ENCODE data around the gene OR2G6. TPM values are rescaled to one million over a fixed set of nuclear protein-coding genes. Genes with fewer than 3 reads are reported as not detected.
"Not testable (repeated sequence)": the region's sequence is repeated elsewhere in the genome, so short reads cannot be mapped to it uniquely, and the experiment has no call there.

The OR2G6 gene
- not detected for total RNA-seq

DNA sequence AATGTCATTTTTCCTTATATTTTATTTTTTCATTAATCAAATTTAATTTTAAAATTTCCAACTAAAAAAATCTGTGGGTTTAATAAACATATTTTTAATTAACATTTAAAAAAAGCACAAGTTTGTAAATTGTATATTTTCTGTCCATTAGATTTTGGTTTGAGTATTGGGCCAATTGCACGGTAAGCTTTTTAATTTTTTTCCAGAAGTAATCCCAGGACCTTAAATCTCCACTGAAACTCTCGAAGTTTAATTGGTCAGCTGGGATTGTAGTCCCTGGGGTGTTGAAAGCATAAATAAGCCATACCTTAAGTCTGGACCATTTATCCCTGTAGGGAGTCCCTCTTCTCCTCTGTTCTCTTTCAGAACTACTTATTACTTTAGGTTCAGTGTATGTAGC, at the start of gene OR2G6:
Gene OR2G6 (plus strand): TSS at position 301 of the 400 bp plus-strand sequence. CDS start 13,574 bp downstream, outside the sequence.
- not testable (repeated sequence) for DNase-seq

DNA sequence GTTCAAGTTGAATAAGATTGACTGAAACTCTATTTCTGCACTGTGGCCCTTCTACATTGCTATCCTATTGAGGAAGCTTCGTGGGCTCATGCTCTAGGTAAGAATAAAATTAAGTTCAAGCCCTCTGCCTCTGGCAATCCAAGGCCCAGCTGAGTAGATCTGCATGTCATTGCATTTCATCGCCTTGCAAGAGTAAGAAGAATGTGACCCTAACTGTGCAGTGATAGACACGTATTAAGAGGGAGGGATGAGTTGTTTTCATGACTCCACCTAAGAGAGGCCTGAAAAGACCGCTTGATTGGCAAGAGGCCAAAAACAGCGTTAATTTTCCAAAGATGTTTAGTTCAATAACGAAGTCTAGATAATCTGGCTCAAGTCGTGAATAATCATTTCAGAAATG, 48.8 kb upstream of the OR2G6 start:
- DNase-seq: not testable (repeated sequence)

DNA sequence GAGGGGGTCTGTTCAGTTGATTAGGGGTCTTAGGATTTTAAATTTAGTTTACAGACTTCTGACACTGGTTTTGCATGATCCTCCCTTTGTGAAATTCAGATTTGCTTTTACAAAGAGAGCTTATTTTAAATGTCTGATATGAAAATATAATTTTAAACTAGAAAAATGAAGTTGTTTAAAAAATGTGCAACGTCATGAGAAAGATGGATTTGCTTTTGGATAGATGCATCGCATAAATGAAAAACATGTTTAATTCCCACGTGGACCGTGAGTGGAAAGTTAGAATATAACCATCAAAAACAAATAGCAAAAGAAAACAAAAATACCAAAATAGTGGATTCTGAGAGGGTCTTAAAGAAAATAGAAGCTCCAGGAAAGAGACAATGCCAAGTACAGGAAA, 36.7 kb upstream of the OR2G6 start:
- no peak for DNase-seq

DNA sequence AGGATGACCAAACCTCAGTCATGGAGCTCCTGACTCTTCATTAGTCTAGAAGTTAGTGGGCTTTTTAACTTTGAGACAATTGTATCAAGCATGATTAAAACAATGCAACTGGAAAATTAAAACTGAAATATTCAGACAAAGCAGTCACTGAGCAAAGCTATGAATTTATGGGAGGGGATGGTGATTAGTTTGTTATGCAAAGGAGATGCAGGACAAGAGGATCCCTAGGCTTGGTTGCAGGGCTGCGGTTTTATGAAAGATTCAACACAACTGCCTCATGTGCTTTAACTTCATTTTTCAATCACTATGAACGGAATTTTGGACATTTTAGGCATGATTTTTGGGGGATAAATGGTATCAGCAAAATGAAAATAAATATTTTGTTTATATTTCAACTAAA, 35.8 kb upstream of the OR2G6 start:
- DNase-seq: not testable (repeated sequence)

DNA sequence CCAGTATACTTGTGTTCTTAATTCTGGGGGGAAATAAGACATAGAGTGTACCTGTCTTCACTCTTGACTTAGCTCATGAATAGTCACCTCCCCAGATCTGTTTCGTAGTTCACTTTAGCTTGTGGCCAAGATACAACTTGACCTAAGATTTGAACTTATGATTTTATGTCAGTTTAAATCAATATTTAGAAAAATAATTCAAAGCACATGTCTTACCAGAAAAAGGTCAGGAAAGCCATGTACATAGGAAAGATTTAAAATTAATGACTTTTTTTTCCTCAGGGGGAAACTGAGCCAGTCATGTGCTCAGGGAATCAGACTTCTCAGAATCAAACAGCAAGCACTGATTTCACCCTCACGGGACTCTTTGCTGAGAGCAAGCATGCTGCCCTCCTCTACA, 34.8 kb upstream of the OR2G6 start, which contains the start of gene OR2T3:
Gene OR2T3 (plus strand): TSS at position 301 of the 400 bp plus-strand sequence. CDS start 0 bp downstream, at position 301.
- DNase-seq: not testable (repeated sequence)

DNA sequence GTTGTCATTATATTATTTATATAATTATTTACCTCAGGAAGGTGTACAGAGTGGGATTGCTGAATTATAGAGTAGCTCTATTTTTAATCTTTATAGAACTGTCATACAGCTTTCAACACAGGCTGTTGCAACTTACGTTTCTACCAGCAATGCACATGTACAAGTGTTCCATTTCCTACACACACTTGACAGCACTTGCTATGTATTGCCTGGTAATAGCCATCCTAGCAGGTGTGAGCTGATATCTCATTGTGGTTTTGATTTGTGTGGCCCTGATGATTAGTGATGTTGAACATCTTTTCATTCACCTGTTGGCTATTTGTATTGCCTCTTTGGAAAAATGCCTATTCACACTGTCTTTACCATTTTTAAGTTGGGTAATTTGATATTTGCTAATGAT, 32.2 kb upstream of the OR2G6 start:
- DNase-seq: not testable (repeated sequence)

DNA sequence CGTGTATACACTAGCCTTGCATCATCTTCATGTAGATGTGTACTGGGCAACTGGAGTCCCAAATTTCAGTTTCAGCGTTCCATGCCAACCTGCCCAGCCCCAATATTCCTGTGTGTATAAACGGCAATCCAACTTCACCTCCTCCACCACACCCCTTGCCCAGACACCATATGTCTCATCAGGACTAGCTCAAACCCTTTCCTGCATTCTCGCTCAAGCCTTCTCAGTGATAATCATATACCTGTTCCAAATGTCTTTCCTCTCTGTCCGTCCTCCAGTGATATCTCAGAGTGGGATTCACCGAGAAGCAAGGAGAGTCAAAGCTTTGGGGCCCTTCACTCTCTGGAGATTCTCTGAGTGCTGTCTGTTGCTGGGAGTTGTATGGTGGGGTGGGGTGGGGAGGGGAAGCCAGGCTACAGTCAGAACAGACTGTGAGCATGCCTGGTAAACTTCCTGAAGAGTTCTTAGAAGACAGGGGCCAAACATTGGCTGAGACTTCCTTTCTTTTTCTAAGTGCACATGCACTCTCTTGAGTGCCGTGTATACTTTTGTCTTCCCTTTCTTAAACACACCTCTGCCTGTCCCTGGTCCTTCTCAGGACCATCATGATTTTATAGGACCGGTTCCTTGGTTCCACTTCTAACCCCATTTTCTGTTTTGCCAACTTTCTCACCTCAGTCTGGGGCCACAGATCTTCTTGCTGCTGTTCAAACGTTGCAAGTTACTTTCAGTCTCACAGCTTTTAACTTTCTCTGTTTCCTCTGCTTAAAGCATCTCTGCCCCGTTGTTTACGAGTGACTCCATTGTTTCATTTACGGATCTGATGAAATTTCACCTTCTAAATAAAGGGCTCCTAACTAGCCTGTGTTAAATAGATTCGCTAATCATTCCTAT, 25.9 kb upstream of the OR2G6 start:
- not testable (repeated sequence) for DNase-seq

DNA sequence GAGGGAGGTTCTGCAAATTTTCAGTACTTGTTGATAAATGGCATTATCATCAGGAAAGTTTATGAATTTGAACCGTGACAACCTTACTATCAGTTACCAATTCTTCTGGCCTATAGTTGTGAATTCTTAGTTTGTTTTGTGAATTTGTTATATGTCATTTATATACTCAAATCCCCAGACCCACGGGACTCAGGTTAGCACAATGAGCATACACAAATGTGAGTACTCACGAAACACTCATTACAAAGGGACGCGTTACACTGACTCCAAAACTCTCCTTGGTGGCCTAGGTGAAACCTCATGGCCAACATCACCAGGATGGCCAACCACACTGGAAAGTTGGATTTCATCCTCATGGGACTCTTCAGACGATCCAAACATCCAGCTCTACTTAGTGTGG, 19.6 kb upstream of the OR2G6 start, which contains the start of gene OR2T5:
Gene OR2T5 (plus strand): TSS at position 301 of the 400 bp plus-strand sequence. CDS start 0 bp downstream, at position 301.
- DNase-seq: not testable (repeated sequence)

DNA sequence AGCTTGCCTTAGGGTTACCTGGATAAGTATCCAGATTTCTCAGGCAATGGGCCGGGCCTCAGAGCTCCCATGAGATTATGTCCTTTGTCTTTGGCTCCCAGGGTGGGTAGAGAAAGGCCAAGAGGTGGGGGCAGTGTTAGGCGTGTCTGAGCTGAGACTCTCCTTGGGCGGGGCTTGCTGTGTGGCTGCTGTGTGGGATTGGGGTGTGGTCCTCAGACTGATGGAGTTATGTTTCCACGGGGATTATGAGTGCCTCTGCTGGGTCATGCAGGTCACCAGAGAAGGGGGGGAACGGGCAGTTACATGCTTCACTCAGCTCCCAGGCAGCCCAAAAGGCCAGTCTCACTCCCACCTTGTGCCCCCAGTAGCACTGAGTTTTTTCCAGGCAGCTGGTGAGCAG, 11.2 kb upstream of the OR2G6 start:
- not testable (repeated sequence) for DNase-seq

DNA sequence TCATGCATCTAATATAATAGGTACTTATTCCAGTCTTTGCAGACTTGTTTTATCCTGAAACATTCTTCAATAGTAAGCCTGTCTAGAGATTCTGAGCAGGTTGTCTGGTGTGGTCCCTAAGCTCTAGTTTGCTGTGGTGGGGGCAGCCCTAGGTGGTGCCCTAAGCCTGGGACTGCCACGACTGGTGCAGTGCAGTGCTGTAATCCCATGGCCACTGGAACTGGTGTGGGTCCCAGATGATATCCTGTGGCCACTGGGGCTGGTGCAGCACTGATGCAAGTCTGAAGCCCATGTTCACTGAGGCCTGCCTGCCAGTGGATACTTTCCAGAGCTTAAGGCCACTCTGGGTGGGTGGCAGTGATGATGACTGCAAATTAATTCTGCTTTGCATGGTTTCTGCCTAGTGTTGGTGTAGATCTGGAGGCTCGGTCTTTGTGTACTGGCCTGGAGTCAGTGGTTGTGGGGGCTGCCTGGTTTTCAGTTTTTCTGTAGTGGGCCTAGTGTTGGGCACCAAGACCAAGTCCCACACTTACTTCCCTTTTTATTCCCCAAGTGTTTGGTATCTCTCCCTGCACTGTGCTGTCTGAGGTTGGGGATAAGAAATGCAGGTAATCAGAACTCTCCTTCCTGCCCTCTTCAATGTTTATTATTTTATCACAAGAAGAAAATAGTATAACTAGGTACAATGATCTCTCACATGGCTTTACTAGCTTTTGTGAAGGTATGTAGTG, 7.4 kb upstream of the OR2G6 start:
- DNase-seq: not testable (repeated sequence)

DNA sequence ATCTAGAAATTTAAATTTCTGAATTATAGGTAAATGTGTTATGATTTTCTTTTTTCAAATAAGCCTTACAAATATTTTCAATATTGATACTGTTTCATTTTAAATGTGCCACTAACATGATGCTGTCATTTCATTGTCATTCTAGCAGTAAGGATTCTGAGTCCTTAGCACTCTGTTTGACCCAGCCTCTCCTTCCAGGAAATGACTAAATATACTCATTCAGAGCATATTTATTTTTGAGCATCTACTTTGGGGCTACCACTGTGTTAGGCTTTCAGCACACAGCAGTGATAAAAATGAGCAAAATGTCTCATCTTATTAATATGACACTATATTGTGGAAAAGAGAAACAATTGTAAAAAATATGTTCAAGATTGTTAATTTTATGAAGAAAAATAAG, 2.3 kb downstream of the OR2G6 start:
- not testable (repeated sequence) for DNase-seq

DNA sequence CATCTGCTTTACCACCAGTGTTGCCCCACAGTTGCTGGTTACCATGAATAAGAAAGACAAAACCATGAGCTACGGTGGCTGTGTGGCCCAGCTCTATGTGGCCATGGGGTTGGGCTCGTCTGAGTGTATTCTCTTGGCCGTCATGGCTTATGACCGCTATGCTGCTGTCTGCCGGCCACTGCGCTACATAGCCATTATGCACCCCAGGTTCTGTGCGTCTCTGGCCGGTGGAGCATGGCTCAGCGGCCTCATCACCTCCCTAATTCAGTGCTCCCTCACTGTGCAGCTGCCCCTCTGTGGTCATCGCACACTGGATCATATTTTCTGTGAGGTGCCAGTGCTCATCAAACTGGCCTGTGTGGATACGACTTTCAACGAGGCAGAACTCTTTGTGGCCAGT, 14.0 kb downstream of the OR2G6 start:
- DNase-seq: no peak

DNA sequence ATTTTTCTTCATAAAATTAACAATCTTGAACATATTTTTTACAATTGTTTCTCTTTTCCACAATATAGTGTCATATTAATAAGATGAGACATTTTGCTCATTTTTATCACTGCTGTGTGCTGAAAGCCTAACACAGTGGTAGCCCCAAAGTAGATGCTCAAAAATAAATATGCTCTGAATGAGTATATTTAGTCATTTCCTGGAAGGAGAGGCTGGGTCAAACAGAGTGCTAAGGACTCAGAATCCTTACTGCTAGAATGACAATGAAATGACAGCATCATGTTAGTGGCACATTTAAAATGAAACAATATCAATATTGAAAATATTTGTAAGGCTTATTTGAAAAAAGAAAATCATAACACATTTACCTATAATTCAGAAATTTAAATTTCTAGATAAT, 29.6 kb downstream of the OR2G6 start:
- DNase-seq: not testable (repeated sequence)

DNA sequence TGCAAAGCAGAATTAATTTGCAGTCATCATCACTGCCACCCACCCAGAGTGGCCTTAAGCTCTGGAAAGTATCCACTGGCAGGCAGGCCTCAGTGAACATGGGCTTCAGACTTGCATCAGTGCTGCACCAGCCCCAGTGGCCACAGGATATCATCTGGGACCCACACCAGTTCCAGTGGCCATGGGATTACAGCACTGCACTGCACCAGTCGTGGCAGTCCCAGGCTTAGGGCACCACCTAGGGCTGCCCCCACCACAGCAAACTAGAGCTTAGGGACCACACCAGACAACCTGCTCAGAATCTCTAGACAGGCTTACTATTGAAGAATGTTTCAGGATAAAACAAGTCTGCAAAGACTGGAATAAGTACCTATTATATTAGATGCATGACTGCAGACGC, 39.5 kb downstream of the OR2G6 start:
- DNase-seq: not testable (repeated sequence)

DNA sequence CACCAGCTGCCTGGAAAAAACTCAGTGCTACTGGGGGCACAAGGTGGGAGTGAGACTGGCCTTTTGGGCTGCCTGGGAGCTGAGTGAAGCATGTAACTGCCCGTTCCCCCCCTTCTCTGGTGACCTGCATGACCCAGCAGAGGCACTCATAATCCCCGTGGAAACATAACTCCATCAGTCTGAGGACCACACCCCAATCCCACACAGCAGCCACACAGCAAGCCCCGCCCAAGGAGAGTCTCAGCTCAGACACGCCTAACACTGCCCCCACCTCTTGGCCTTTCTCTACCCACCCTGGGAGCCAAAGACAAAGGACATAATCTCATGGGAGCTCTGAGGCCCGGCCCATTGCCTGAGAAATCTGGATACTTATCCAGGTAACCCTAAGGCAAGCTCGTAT, 43.2 kb downstream of the OR2G6 start:
- DNase-seq: not testable (repeated sequence)

DNA sequence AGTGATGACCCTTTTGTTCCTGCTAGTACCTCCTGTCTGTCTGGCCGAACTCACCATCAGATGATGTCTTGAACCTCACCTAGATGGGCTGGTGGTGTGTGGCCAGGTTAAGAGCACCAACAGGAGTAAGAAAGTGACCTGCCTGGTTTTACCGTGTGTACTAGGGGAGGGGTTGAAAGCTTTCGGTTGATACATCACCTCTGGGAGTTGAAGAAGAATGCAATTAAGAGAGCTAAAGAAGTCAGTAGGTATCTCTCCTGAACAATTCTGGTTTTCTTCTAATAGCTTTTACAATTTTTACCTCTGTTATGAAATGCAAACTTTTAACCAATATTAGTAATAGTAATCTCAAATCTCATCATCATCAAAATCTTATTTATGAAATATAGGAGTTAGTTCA, 54.8 kb downstream of the OR2G6 start, which contains the start of gene OR2T29:
Gene OR2T29 (minus strand): TSS at position 101 of the 400 bp plus-strand sequence. CDS start 3,281 bp downstream, outside the sequence.
- not testable (repeated sequence) for DNase-seq

DNA sequence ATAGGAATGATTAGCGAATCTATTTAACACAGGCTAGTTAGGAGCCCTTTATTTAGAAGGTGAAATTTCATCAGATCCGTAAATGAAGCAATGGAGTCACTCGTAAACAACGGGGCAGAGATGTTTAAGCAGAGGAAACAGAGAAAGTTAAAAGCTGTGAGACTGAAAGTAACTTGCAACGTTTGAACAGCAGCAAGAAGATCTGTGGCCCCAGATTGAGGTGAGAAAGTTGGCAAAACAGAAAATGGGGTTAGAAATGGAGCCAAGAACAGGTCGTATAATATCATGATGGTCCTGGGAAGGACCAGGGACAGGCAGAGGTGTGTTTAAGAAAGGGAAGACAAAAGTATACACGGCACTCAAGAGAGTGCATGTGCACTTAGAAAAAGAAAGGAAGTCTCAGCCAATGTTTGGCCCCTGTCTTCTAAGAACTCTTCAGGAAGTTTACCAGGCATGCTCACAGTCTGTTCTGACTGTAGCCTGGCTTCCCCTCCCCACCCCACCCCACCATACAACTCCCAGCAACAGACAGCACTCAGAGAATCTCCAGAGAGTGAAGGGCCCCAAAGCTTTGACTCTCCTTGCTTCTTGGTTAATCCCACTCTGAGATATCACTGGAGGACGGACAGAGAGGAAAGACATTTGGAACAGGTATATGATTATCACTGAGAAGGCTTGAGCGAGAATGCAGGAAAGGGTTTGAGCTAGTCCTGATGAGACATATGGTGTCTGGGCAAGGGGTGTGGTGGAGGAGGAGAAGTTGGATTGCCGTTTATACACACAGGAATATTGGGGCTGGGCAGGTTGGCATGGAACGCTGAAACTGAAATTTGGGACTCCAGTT, 57.9 kb downstream of the OR2G6 start:
- DNase-seq: not testable (repeated sequence)

DNA sequence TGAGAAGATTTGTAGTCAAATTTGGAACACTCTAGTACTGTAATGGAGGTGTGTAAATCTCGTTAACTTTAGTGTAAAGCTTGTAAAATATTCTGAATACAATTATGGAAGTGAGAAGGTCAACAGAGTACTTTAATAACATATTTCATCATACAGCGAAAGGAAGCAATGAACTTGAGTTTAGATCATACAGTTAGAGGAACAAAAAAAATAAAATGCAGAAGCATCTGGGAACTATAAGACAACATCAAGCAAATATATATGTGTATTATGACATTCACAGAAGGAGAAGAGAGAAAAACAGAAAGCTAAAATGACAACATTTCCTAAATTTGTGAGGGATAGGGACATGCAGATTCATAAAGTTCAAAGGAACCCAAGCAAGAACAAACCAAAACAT, 61.2 kb downstream of the OR2G6 start:
- DNase-seq: not testable (repeated sequence)

DNA sequence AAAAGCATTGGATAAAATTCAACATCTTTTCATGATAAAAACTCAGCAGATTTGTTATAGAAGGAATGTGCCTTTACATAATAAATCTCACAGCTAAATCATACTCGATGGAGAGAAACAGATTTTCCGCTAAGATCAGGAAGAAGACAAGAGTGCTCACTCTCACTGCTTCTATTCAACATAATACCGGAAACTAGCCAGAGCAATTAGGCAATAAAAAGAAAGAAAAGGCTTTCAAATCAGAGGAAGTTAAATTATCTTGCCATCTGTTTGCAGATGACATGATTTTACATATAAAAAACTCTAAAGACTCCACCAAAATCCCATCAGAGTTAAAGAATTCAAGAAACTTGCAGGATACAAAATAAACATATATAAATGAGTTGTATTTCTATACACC, 62.9 kb downstream of the OR2G6 start:
- not testable (repeated sequence) for DNase-seq

DNA sequence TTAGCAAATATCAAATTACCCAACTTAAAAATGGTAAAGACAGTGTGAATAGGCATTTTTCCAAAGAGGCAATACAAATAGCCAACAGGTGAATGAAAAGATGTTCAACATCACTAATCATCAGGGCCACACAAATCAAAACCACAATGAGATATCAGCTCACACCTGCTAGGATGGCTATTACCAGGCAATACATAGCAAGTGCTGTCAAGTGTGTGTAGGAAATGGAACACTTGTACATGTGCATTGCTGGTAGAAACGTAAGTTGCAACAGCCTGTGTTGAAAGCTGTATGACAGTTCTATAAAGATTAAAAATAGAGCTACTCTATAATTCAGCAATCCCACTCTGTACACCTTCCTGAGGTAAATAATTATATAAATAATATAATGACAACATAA, 64.2 kb downstream of the OR2G6 start:
- DNase-seq: not testable (repeated sequence)

DNA sequence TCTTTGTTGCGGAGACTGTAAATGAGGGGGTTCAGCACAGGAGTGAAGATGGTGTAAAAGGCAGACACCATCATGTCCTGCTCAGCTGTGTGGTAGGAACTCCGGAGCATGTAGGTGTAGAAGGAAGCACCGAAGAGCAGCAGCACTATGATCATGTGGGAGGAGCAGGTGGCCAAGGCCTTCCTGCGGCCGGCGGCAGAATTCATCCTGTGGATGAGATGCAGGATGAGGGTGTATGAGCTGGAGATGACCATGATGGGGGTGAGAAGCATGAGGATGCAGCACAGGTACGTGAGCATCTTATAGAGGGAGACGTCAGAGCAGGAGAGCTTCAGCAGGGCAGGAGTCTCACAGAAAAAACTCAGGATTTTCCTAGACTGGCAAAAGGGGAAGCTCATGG, 66.0 kb downstream of the OR2G6 start:
- DNase-seq: not testable (repeated sequence)

DNA sequence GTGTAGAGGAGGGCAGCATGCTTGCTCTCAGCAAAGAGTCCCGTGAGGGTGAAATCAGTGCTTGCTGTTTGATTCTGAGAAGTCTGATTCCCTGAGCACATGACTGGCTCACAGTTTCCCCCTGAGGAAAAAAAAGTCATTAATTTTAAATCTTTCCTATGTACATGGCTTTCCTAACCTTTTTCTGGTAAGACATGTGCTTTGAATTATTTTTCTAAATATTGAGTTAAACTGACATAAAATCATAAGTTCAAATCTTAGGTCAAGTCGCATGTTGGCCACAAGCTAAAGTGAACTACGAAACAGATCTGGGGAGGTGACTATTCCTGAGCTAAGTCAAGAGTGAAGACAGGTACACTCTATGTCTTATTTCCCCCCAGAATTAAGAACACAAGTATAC, 66.8 kb downstream of the OR2G6 start, which contains the start of gene OR2T34:
Gene OR2T34 (minus strand): TSS at position 101 of the 400 bp plus-strand sequence. CDS start 0 bp downstream, at position 101.
- DNase-seq: not testable (repeated sequence)
